GM12878 (cell line): Measurements from ENCODE around the gene MPZL1. TPM values are rescaled to one million over a fixed set of nuclear protein-coding genes. Genes with fewer than 3 reads are reported as not detected.

Experiments used
- ATAC-seq: fragments of 200-7000 bp; cut with Tn5 transposase; 3 replicates; pipeline ENCODE4 v1.9.1; 2020; ENCODE audit warnings: mild to moderate bottlenecking, moderate library complexity
- BruUV-seq: library from RNA; stranded (reverse); fragments of 400-500 nt; replicated peaks from 2 replicates; lab custom pipeline; 2021; lab: Mats Ljungman, UMichigan
- CTCF ChIA-PET: fragments of 300-600 bp; sonication (Branson Sonifier 250); formaldehyde crosslinking; extraction: SDS; loops from one replicate; lab custom pipeline; 2021; ENCODE audit warnings: inconsistent platforms; lab: Yijun Ruan, JAX
- POLR2A ChIA-PET: fragments of 350-600 bp; formaldehyde crosslinking; extraction: SDS; loops from one replicate; lab custom pipeline; 2021; ENCODE audit warnings: inconsistent platforms; lab: Charles Lee
- RAD21 ChIA-PET: fragments of 300-600 bp; sonication (Branson Sonifier 250); formaldehyde crosslinking; loops from one replicate; lab custom pipeline; 2023; ENCODE audit warnings: antibody characterized with exemption; ENCODE audit not compliant: unreplicated experiment; lab: Charles Lee
- SMC1A ChIA-PET: fragments of 300-600 bp; sonication (Branson Sonifier 250); formaldehyde crosslinking; loops from one replicate; lab custom pipeline; 2023; ENCODE audit not compliant: unreplicated experiment, uncharacterized antibody; lab: Charles Lee
- DNase-seq: peaks from one replicate; pipeline ENCODE4 v3.0.0-alpha.2; 2011; ENCODE audit warnings: low read depth, low spot score
- FAIRE-seq: peaks from 3 replicates; lab custom pipeline; 2011; peaks lifted over from hg19 to GRCh38; lab: Jason Lieb, UNC
- H2AFZ ChIP-seq: 2 replicates; pipeline ENCODE4 v1.6.0; 2011; ENCODE audit warnings: low read depth, low read length, control low read depth; ENCODE audit not compliant: control insufficient read depth
- H3K27ac ChIP-seq: 2 replicates; pipeline ENCODE4 v1.5.1; 2011; ENCODE audit warnings: control low read depth; ENCODE audit not compliant: control insufficient read depth, insufficient read depth
- H3K27me3 ChIP-seq, 2 experiments: replicated peaks in 1 of 2; 2 replicates each; pipeline versions ENCODE4 v1.6.0 to v1.6.1; 2011; ENCODE audit warnings: low read length in 1 of 2; ENCODE audit not compliant: control insufficient read depth in 2 of 2, insufficient read depth in 2 of 2
- H3K36me3 ChIP-seq, 2 experiments: 2 replicates each; pipeline ENCODE4 v1.5.1; 2011; ENCODE audit warnings: low read length in 1 of 2; ENCODE audit not compliant: control insufficient read depth in 2 of 2, insufficient read depth in 2 of 2
- H3K4me1 ChIP-seq: 2 replicates; pipeline ENCODE4 v1.6.1; 2011; ENCODE audit warnings: mild to moderate bottlenecking, low read length, moderate library complexity, mixed read lengths; ENCODE audit not compliant: control insufficient read depth, insufficient read depth
- H3K4me2 ChIP-seq: 2 replicates; pipeline ENCODE4 v1.6.0; 2011; ENCODE audit warnings: control low read depth; ENCODE audit not compliant: control insufficient read depth, insufficient read depth
- H3K4me3 ChIP-seq: fragments of 200-600 bp; sonication (generic); 2 replicates; pipeline ENCODE4 v1.5.1; 2016
- H3K79me2 ChIP-seq: 2 replicates; pipeline ENCODE4 v1.6.0; 2011; ENCODE audit warnings: low read length; ENCODE audit not compliant: control insufficient read depth, insufficient read depth
- H3K9ac ChIP-seq: 2 replicates; pipeline ENCODE4 v1.8.0; 2011; ENCODE audit warnings: low read length, control low read depth, mixed read lengths; ENCODE audit not compliant: control insufficient read depth, insufficient read depth
- H3K9me3 ChIP-seq: replicated peaks from 3 replicates; pipeline ENCODE4 v1.5.1; 2011; ENCODE audit warnings: mild to moderate bottlenecking, low read length; ENCODE audit not compliant: control insufficient read depth, insufficient read depth
- H4K20me1 ChIP-seq: 2 replicates; pipeline ENCODE4 v1.6.0; 2011; ENCODE audit not compliant: control insufficient read depth, insufficient read depth
- BHLHE40 ChIP-seq, 2 experiments: fragments of 450-650 bp in 1 of 2; IDR thresholded peaks; 2 replicates each; pipeline ENCODE4 v1.6.1; 2011 to 2017; ENCODE audit warnings: low read depth in 2 of 2, borderline replicate concordance in 1 of 2, improper control_type of control experiment in 1 of 2, low read length in 1 of 2, mild to moderate bottlenecking in 1 of 2
- FOS ChIP-seq: IDR thresholded peaks from 3 replicates; pipeline ENCODE4 v1.6.1; 2011; ENCODE audit warnings: borderline replicate concordance; ENCODE audit not compliant: insufficient read length; ENCODE audit errors: extremely low read depth
- JUNB ChIP-seq: IDR thresholded peaks from 2 replicates; pipeline ENCODE4 v1.6.1; 2016; ENCODE audit warnings: antibody characterized with exemption, mild to moderate bottlenecking
- NR2C2 ChIP-seq: IDR thresholded peaks from 2 replicates; pipeline ENCODE4 v1.6.1; 2011; ENCODE audit warnings: borderline replicate concordance, low read depth; ENCODE audit not compliant: control insufficient read depth, insufficient read length
- WGBS: methylation state at CpG from one replicate; pipeline ENCODE4 v1.1.6; 2016; ENCODE audit warnings: low lambda C conversion rate; ENCODE audit not compliant: insufficient replicate concordance, insufficient coverage; ENCODE audit errors: missing lambda C conversion rate; 5-methylcytosine and 5-hydroxymethylcytosine counted together
- in situ Hi-C: fragments of 300-500 bp; cut with MboI; formaldehyde crosslinking; loops from 9 replicates; pipeline ENCODE4 v1.14.3; 2018; ENCODE audit warnings: mixed read lengths
- intact Hi-C: fragments of 100-400 bp; cut with micrococcal nuclease; formaldehyde crosslinking; loops from one replicate; pipeline ENCODE4 v1.14.2; 2022; ENCODE audit not compliant: unreplicated experiment
- polyA plus RNA-seq, 11 experiments: library from polyadenylated mRNA; depleted of rRNA in 4 of 11; unstranded in 6 of 11; stranded (reverse) in 5 of 11; fragments of >200 nt; fragmentation: Nextera tagmentation in 4 of 11; fragmentation: Illumina TruSeq in 1 of 11; extraction: Ambion mirVana in 4 of 11; extraction: Trizol in 1 of 11; gene quantifications; 1 replicate in 1 of 11; 2 replicates in 10 of 11; pipeline versions ENCODE4 v1.2.1 to v1.2.3, GENCODE V29; 2011 to 2016; ENCODE audit warnings: inconsistent platforms in 2 of 11, missing spikeins in 2 of 11, low read depth in 1 of 11
- total RNA-seq, 4 experiments: library from RNA; depleted of rRNA in 3 of 4; stranded (reverse); fragments of >200 nt in 3 of 4; fragmentation: Illumina TruSeq in 1 of 4; extraction: Trizol in 1 of 4; gene quantifications; 2 replicates each; pipeline versions ENCODE4 v1.2.1 to v1.2.3, GENCODE V29; 2013 to 2021
- TF ChIP-seq, protein P1 (sequence below): IDR thresholded peaks from 2 replicates; pipeline ENCODE4 v1.6.1; 2012; ENCODE audit warnings: improper control_type of control experiment, low read depth, low read length; ENCODE audit not compliant: insufficient replicate concordance
- TF ChIP-seq, protein P2 (sequence below): IDR thresholded peaks from 2 replicates; pipeline ENCODE4 v1.6.1; 2011; ENCODE audit warnings: mild to moderate bottlenecking, low read depth, low read length, moderate library complexity; ENCODE audit not compliant: insufficient replicate concordance

Gene MPZL1
- total and polyA plus RNA-seq, 10 of the 15 experiments (the other 5 are each of a cell fraction or from before 2014, with no cell fraction given) = 9.8 to 60.9 (median 45.9) TPM

- Histone ChIP-seq H4K20me1 (no peaks in the 10 kb centered on the region), H3K9ac (no peak overlapping the region), H3K9me3 (no peaks in the 10 kb centered on the region), H3K79me2 (peaks cover 37% of the 10 kb centered on the region), H3K4me3 (no peak overlapping the region), H3K4me1 (peaks cover 4% of the 10 kb centered on the region; the same call in 1 of the 2 replicates), H3K27ac (no peak overlapping the region), H3K27me3 (no peaks in the 10 kb centered on the region), H3K36me3 (no peaks in the 10 kb centered on the region; a peak in 1 of 4 replicates), H3K4me2 (no peak overlapping the region), H2AFZ (no peak overlapping the region)
- RAD21 ChIA-PET = interaction anchor here (0.9 kb wide), 1 partner anchor 41 kb away, joined by 3 read pairs; no protein-coding TSS in a partner anchor
- CTCF ChIA-PET = interaction anchor here (1.1 kb wide), 1 partner anchor 38 kb away, joined by 3 read pairs; no protein-coding TSS in a partner anchor
- FAIRE-seq (no peak), ATAC-seq (no peak), DNase-seq (no peak)
- in situ Hi-C loops = no loop called here
- POLR2A ChIA-PET = no interaction called here
- TF ChIP-seq, protein P1, sequence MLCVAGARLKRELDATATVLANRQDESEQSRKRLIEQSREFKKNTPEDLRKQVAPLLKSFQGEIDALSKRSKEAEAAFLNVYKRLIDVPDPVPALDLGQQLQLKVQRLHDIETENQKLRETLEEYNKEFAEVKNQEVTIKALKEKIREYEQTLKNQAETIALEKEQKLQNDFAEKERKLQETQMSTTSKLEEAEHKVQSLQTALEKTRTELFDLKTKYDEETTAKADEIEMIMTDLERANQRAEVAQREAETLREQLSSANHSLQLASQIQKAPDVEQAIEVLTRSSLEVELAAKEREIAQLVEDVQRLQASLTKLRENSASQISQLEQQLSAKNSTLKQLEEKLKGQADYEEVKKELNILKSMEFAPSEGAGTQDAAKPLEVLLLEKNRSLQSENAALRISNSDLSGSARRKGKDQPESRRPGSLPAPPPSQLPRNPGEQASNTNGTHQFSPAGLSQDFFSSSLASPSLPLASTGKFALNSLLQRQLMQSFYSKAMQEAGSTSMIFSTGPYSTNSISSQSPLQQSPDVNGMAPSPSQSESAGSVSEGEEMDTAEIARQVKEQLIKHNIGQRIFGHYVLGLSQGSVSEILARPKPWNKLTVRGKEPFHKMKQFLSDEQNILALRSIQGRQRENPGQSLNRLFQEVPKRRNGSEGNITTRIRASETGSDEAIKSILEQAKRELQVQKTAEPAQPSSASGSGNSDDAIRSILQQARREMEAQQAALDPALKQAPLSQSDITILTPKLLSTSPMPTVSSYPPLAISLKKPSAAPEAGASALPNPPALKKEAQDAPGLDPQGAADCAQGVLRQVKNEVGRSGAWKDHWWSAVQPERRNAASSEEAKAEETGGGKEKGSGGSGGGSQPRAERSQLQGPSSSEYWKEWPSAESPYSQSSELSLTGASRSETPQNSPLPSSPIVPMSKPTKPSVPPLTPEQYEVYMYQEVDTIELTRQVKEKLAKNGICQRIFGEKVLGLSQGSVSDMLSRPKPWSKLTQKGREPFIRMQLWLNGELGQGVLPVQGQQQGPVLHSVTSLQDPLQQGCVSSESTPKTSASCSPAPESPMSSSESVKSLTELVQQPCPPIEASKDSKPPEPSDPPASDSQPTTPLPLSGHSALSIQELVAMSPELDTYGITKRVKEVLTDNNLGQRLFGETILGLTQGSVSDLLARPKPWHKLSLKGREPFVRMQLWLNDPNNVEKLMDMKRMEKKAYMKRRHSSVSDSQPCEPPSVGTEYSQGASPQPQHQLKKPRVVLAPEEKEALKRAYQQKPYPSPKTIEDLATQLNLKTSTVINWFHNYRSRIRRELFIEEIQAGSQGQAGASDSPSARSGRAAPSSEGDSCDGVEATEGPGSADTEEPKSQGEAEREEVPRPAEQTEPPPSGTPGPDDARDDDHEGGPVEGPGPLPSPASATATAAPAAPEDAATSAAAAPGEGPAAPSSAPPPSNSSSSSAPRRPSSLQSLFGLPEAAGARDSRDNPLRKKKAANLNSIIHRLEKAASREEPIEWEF = no peak
- TF ChIP-seq, protein P2, sequence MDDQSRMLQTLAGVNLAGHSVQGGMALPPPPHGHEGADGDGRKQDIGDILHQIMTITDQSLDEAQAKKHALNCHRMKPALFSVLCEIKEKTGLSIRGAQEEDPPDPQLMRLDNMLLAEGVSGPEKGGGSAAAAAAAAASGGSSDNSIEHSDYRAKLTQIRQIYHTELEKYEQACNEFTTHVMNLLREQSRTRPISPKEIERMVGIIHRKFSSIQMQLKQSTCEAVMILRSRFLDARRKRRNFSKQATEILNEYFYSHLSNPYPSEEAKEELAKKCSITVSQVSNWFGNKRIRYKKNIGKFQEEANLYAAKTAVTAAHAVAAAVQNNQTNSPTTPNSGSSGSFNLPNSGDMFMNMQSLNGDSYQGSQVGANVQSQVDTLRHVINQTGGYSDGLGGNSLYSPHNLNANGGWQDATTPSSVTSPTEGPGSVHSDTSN = no peak
- no peak for TF ChIP-seq FOS
- no peak for TF ChIP-seq JUNB
- no peak for TF ChIP-seq NR2C2
- no peak for TF ChIP-seq BHLHE40 (IDR thresholded peaks at IDR 0.05; ENCODE audit: borderline replicate concordance in 1 of 2, low read depth in 2 of 2, low read length in 1 of 2)
- 95% methylated on average over 4 of the region's 4 CpGs for WGBS
- SMC1A ChIA-PET = no interaction called here
- intact Hi-C loops = no loop called here
- BruUV-seq = no TSS peak
These were observed 35.9 kb downstream of the MPZL1 start for GRCh38 chr1:167757433-167758309.
